GM12878 (cell line): ENCODE measurements around the gene TTC22. TPM values are rescaled to one million over a fixed set of nuclear protein-coding genes. Genes with fewer than 3 reads are reported as not detected.

Experiments used
- ATAC-seq: fragments of 200-7000 bp; cut with Tn5 transposase; 3 replicates; pipeline ENCODE4 v1.9.1; 2020; ENCODE audit warnings: mild to moderate bottlenecking, moderate library complexity
- BruUV-seq: library from RNA; stranded (reverse); fragments of 400-500 nt; replicated peaks from 2 replicates; lab custom pipeline; 2021; lab: Mats Ljungman, UMichigan
- CTCF ChIA-PET: fragments of 300-600 bp; sonication (Branson Sonifier 250); formaldehyde crosslinking; extraction: SDS; loops from one replicate; lab custom pipeline; 2021; ENCODE audit warnings: inconsistent platforms; lab: Yijun Ruan, JAX
- POLR2A ChIA-PET: fragments of 350-600 bp; formaldehyde crosslinking; extraction: SDS; loops from one replicate; lab custom pipeline; 2021; ENCODE audit warnings: inconsistent platforms; lab: Charles Lee
- RAD21 ChIA-PET: fragments of 300-600 bp; sonication (Branson Sonifier 250); formaldehyde crosslinking; loops from one replicate; lab custom pipeline; 2023; ENCODE audit warnings: antibody characterized with exemption; ENCODE audit not compliant: unreplicated experiment; lab: Charles Lee
- SMC1A ChIA-PET: fragments of 300-600 bp; sonication (Branson Sonifier 250); formaldehyde crosslinking; loops from one replicate; lab custom pipeline; 2023; ENCODE audit not compliant: unreplicated experiment, uncharacterized antibody; lab: Charles Lee
- DNase-seq: peaks from one replicate; pipeline ENCODE4 v3.0.0-alpha.2; 2011; ENCODE audit warnings: low read depth, low spot score
- FAIRE-seq: peaks from 3 replicates; lab custom pipeline; 2011; peaks lifted over from hg19 to GRCh38; lab: Jason Lieb, UNC
- H2AFZ ChIP-seq: 2 replicates; pipeline ENCODE4 v1.6.0; 2011; ENCODE audit warnings: low read depth, low read length, control low read depth; ENCODE audit not compliant: control insufficient read depth
- H3K27ac ChIP-seq: 2 replicates; pipeline ENCODE4 v1.5.1; 2011; ENCODE audit warnings: control low read depth; ENCODE audit not compliant: control insufficient read depth, insufficient read depth
- H3K27me3 ChIP-seq, 2 experiments: replicated peaks in 1 of 2; 2 replicates each; pipeline versions ENCODE4 v1.6.0 to v1.6.1; 2011; ENCODE audit warnings: low read length in 1 of 2; ENCODE audit not compliant: control insufficient read depth in 2 of 2, insufficient read depth in 2 of 2
- H3K36me3 ChIP-seq, 2 experiments: 2 replicates each; pipeline ENCODE4 v1.5.1; 2011; ENCODE audit warnings: low read length in 1 of 2; ENCODE audit not compliant: control insufficient read depth in 2 of 2, insufficient read depth in 2 of 2
- H3K4me1 ChIP-seq: 2 replicates; pipeline ENCODE4 v1.6.1; 2011; ENCODE audit warnings: mild to moderate bottlenecking, low read length, moderate library complexity, mixed read lengths; ENCODE audit not compliant: control insufficient read depth, insufficient read depth
- H3K4me2 ChIP-seq: 2 replicates; pipeline ENCODE4 v1.6.0; 2011; ENCODE audit warnings: control low read depth; ENCODE audit not compliant: control insufficient read depth, insufficient read depth
- H3K4me3 ChIP-seq: fragments of 200-600 bp; sonication (generic); 2 replicates; pipeline ENCODE4 v1.5.1; 2016
- H3K79me2 ChIP-seq: 2 replicates; pipeline ENCODE4 v1.6.0; 2011; ENCODE audit warnings: low read length; ENCODE audit not compliant: control insufficient read depth, insufficient read depth
- H3K9ac ChIP-seq: 2 replicates; pipeline ENCODE4 v1.8.0; 2011; ENCODE audit warnings: low read length, control low read depth, mixed read lengths; ENCODE audit not compliant: control insufficient read depth, insufficient read depth
- H3K9me3 ChIP-seq: replicated peaks from 3 replicates; pipeline ENCODE4 v1.5.1; 2011; ENCODE audit warnings: mild to moderate bottlenecking, low read length; ENCODE audit not compliant: control insufficient read depth, insufficient read depth
- H4K20me1 ChIP-seq: 2 replicates; pipeline ENCODE4 v1.6.0; 2011; ENCODE audit not compliant: control insufficient read depth, insufficient read depth
- ESRRA ChIP-seq: IDR thresholded peaks from 2 replicates; pipeline ENCODE4 v1.6.1; 2012; ENCODE audit warnings: mild to moderate bottlenecking, low read length, improper control_type of control experiment
- NR2C1 ChIP-seq: fragments of 450-650 bp; IDR thresholded peaks from 2 replicates; pipeline ENCODE4 v1.6.1; 2017; ENCODE audit warnings: antibody characterized with exemption, mild to moderate bottlenecking, moderate library complexity
- RAD51 ChIP-seq: fragments of 450-650 bp; IDR thresholded peaks from 2 replicates; pipeline ENCODE4 v1.6.1; 2016; ENCODE audit warnings: moderate library complexity, mild to moderate bottlenecking, inconsistent platforms
- SUZ12 ChIP-seq: fragments of 200-600 bp; sonication (generic); IDR thresholded peaks from one replicate; pipeline ENCODE4 v1.6.1; 2018; ENCODE audit warnings: antibody characterized with exemption, mild to moderate bottlenecking; ENCODE audit not compliant: unreplicated experiment
- USF2 ChIP-seq: IDR thresholded peaks from 2 replicates; pipeline ENCODE4 v1.6.1; 2011; ENCODE audit warnings: low read depth, low read length, improper control_type of control experiment, borderline replicate concordance
- WRNIP1 ChIP-seq: IDR thresholded peaks from 2 replicates; pipeline ENCODE4 v1.6.1; 2011; ENCODE audit warnings: low read depth, low read length, improper control_type of control experiment, borderline replicate concordance
- YBX1 ChIP-seq: fragments of 450-650 bp; IDR thresholded peaks from 2 replicates; pipeline ENCODE4 v1.6.1; 2016; ENCODE audit warnings: antibody characterized with exemption
- WGBS: methylation state at CpG from one replicate; pipeline ENCODE4 v1.1.6; 2016; ENCODE audit warnings: low lambda C conversion rate; ENCODE audit not compliant: insufficient replicate concordance, insufficient coverage; ENCODE audit errors: missing lambda C conversion rate; 5-methylcytosine and 5-hydroxymethylcytosine counted together
- in situ Hi-C: fragments of 300-500 bp; cut with MboI; formaldehyde crosslinking; loops from 9 replicates; pipeline ENCODE4 v1.14.3; 2018; ENCODE audit warnings: mixed read lengths
- intact Hi-C: fragments of 100-400 bp; cut with micrococcal nuclease; formaldehyde crosslinking; loops from one replicate; pipeline ENCODE4 v1.14.2; 2022; ENCODE audit not compliant: unreplicated experiment
- polyA plus RNA-seq, 11 experiments: library from polyadenylated mRNA; depleted of rRNA in 4 of 11; unstranded in 6 of 11; stranded (reverse) in 5 of 11; fragments of >200 nt; fragmentation: Nextera tagmentation in 4 of 11; fragmentation: Illumina TruSeq in 1 of 11; extraction: Ambion mirVana in 4 of 11; extraction: Trizol in 1 of 11; gene quantifications; 1 replicate in 1 of 11; 2 replicates in 10 of 11; pipeline versions ENCODE4 v1.2.1 to v1.2.3, GENCODE V29; 2011 to 2016; ENCODE audit warnings: inconsistent platforms in 2 of 11, missing spikeins in 2 of 11, low read depth in 1 of 11
- total RNA-seq, 4 experiments: library from RNA; depleted of rRNA in 3 of 4; stranded (reverse); fragments of >200 nt in 3 of 4; fragmentation: Illumina TruSeq in 1 of 4; extraction: Trizol in 1 of 4; gene quantifications; 2 replicates each; pipeline versions ENCODE4 v1.2.1 to v1.2.3, GENCODE V29; 2013 to 2021
- TF ChIP-seq, protein P1 (sequence below): fragments of 450-650 bp; formaldehyde crosslinking; IDR thresholded peaks from 2 replicates; pipeline ENCODE4 v1.4.0; 2020; ENCODE audit warnings: mild to moderate bottlenecking, moderate library complexity

The TTC22 gene
- total and polyA plus RNA-seq, 10 of the 15 experiments (the other 5 are each of a cell fraction or from before 2014, with no cell fraction given), result 0.64 to 5.1 (median 1.9) TPM

GRCh38 chr1:54794451-54795355 lies 6.4 kb downstream of the TTC22 start:
- SMC1A ChIA-PET, result interaction anchor here (1.0 to 1.3 kb wide), 3 partner anchors 9 to 28 kb away, joined by 3 to 5 read pairs (median 4); no protein-coding TSS in a partner anchor
- H4K20me1 ChIP-seq, result no peaks in the 10 kb centered on the region
- peaks cover 2% of the 10 kb centered on the region; the same call in 2 of the 3 replicates for H3K9me3 ChIP-seq
- peaks cover 16% of the 10 kb centered on the region for H3K4me1 ChIP-seq
- no peak overlapping the region for H3K9ac ChIP-seq
- DNase-seq, result no peak
- CTCF ChIA-PET, result interaction anchor here (0.8 to 2.4 kb wide), 3 partner anchors 13 to 27 kb away, joined by 5 to 12 read pairs (median 6); no protein-coding TSS in a partner anchor
- RAD21 ChIA-PET, result interaction anchor here (0.8 to 1.0 kb wide), 2 partner anchors 15 to 18 kb away, joined by 3 read pairs; no protein-coding TSS in a partner anchor
- no peak overlapping the region for H3K4me2 ChIP-seq
- intact Hi-C loops (loop anchor here (5.0 kb wide), 1 partner anchor 77 kb away; the partner anchor contains the start of gene TTC4), in situ Hi-C loops (no loop called here)
- no peaks in the 10 kb centered on the region for H3K79me2 ChIP-seq
- no peak overlapping the region for H3K4me3 ChIP-seq
- no peak overlapping the region for H2AFZ ChIP-seq
- WGBS, result 64% methylated on average over 4 of the region's 4 CpGs
- no peak overlapping the region for H3K27ac ChIP-seq
- BruUV-seq, result no TSS peak
- POLR2A ChIA-PET, result no interaction called here
- no peak for ATAC-seq
- no peak for FAIRE-seq
- no peaks in the 10 kb centered on the region for H3K27me3 ChIP-seq
- no peak for TF ChIP-seq NR2C1
- TF ChIP-seq ESRRA, result no peak
- TF ChIP-seq, protein P1, sequence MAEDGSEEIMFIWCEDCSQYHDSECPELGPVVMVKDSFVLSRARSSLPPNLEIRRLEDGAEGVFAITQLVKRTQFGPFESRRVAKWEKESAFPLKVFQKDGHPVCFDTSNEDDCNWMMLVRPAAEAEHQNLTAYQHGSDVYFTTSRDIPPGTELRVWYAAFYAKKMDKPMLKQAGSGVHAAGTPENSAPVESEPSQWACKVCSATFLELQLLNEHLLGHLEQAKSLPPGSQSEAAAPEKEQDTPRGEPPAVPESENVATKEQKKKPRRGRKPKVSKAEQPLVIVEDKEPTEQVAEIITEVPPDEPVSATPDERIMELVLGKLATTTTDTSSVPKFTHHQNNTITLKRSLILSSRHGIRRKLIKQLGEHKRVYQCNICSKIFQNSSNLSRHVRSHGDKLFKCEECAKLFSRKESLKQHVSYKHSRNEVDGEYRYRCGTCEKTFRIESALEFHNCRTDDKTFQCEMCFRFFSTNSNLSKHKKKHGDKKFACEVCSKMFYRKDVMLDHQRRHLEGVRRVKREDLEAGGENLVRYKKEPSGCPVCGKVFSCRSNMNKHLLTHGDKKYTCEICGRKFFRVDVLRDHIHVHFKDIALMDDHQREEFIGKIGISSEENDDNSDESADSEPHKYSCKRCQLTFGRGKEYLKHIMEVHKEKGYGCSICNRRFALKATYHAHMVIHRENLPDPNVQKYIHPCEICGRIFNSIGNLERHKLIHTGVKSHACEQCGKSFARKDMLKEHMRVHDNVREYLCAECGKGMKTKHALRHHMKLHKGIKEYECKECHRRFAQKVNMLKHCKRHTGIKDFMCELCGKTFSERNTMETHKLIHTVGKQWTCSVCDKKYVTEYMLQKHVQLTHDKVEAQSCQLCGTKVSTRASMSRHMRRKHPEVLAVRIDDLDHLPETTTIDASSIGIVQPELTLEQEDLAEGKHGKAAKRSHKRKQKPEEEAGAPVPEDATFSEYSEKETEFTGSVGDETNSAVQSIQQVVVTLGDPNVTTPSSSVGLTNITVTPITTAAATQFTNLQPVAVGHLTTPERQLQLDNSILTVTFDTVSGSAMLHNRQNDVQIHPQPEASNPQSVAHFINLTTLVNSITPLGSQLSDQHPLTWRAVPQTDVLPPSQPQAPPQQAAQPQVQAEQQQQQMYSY (CRISPR knock-in tag), result no peak
- TF ChIP-seq USF2, result no peak
- no peak for TF ChIP-seq YBX1
- no peak for TF ChIP-seq WRNIP1
- TF ChIP-seq RAD51, result no peak
- TF ChIP-seq SUZ12, result no peak
- no peaks in the 10 kb centered on the region for H3K36me3 ChIP-seq
